ENCODE results near the gene MZB1. TPM values are rescaled to one million over a fixed set of nuclear protein-coding genes. Genes with fewer than 3 reads are reported as not detected.

Gene MZB1
- polyA plus RNA-seq, 1 donor from 2014 or later = not detected

GRCh38 chr5:139341689-139342422 lies 47.9 kb downstream of the MZB1 start, which contains the start of gene PAIP2:
TSS of gene PAIP2 (plus strand) at chr5:139341854. CDS start at chr5:139363785, 21,931 bp downstream.
- Histone ChIP-seq H3K4me2 (ENCODE audit: low read length) (peak within 1 kb of the TSS; percentile 81), H3K27ac (ENCODE audit: low read length) (peak within 1 kb of the TSS; percentile 100), H3K9ac (ENCODE audit: low read length) (peak within 1 kb of the TSS; percentile 100), H3K9me3 (ENCODE audit: low read length) (no peaks in the 10 kb centered on the region), H3K79me2 (replicated peaks; ENCODE audit: insufficient read depth, low read length) (peaks cover 45% of the 10 kb centered on the region), H3K36me3 (ENCODE audit: insufficient read depth, low read length) (no peaks in the 10 kb centered on the region), H3F3A (ENCODE audit: insufficient read depth, low read length, poor library complexity, severe bottlenecking) (no peaks in the 10 kb centered on the region), H3K4me3 (ENCODE audit: low read length) (peak within 1 kb of the TSS; percentile 98), H3K9me2 (ENCODE audit: insufficient read depth, low read length) (no peaks in the 10 kb centered on the region), H2AFZ (ENCODE audit: low read depth, low read length) (peak within 1 kb of the TSS; percentile 56), H3K27me3 (ENCODE audit: insufficient read depth, low read depth, low read length) (no peaks in the 10 kb centered on the region), H4K20me1 (ENCODE audit: insufficient read depth) (peaks cover 19% of the 10 kb centered on the region)
- TF ChIP-seq EP300 (conservative IDR thresholded peaks at IDR 0.05; ENCODE audit: poor library complexity, severe bottlenecking) (peak; percentile 79), EZH2 (IDR thresholded peaks at IDR 0.05; ENCODE audit: borderline replicate concordance, insufficient read depth, low read length, poor library complexity, severe bottlenecking) (no peak), MXI1 (conservative IDR thresholded peaks at IDR 0.05; ENCODE audit: poor library complexity, severe bottlenecking) (peak; percentile 93), REST (IDR thresholded peaks at IDR 0.05; ENCODE audit: borderline replicate concordance) (peak; percentile 96), SMC3 (conservative IDR thresholded peaks at IDR 0.05; ENCODE audit: poor library complexity) (peak; percentile 77), POLR2AphosphoS5 (IDR thresholded peaks at IDR 0.05) (peak; percentile 100), CTCF (IDR thresholded peaks at IDR 0.05; ENCODE audit: poor library complexity, severe bottlenecking) (peak; percentile 99), TAF1 (IDR thresholded peaks at IDR 0.05; ENCODE audit: low read depth) (peak; percentile 93), RAD21 (conservative IDR thresholded peaks at IDR 0.05) (peak; percentile 71)

GRCh38 chr5:139341187-139341688 lies 48.5 kb downstream of the MZB1 start:
- no peaks in the 10 kb centered on the region for H3K36me3 ChIP-seq (ENCODE audit: insufficient read depth, low read length)
- peak overlapping the region; percentile 100 for H3K9ac ChIP-seq (ENCODE audit: low read length)
- no peaks in the 10 kb centered on the region for H3K9me2 ChIP-seq (ENCODE audit: insufficient read depth, low read length)
- H3K27me3 ChIP-seq (ENCODE audit: insufficient read depth, low read depth, low read length) = no peaks in the 10 kb centered on the region
- peak overlapping the region; percentile 100 for H3K27ac ChIP-seq (ENCODE audit: low read length)
- no peaks in the 10 kb centered on the region for H3K9me3 ChIP-seq (ENCODE audit: low read length)
- H3K79me2 ChIP-seq (replicated peaks; ENCODE audit: insufficient read depth, low read length) = peaks cover 40% of the 10 kb centered on the region
- peaks cover 5% of the 10 kb centered on the region for H3F3A ChIP-seq (ENCODE audit: insufficient read depth, low read length, poor library complexity, severe bottlenecking)
- peaks cover 19% of the 10 kb centered on the region for H4K20me1 ChIP-seq (ENCODE audit: insufficient read depth)
- H3K4me3 ChIP-seq (ENCODE audit: low read length) = peak overlapping the region; percentile 98
- H3K4me2 ChIP-seq (ENCODE audit: low read length) = peak overlapping the region; percentile 74
- H2AFZ ChIP-seq (ENCODE audit: low read depth, low read length) = peak overlapping the region; percentile 56
- no peak for TF ChIP-seq EP300 (conservative IDR thresholded peaks at IDR 0.05; ENCODE audit: poor library complexity, severe bottlenecking)
- no peak for TF ChIP-seq MXI1 (conservative IDR thresholded peaks at IDR 0.05; ENCODE audit: poor library complexity, severe bottlenecking)

Data from neural cell (in vitro differentiated cells).